CD4-positive, alpha-beta T cell treated with Interleukin-4 for 4 hours (primary cell): ENCODE data around the gene IFFO2.
"Not testable (repeated sequence)": the region's sequence is repeated elsewhere in the genome, so short reads cannot be mapped to it uniquely, and the experiment has no call there.

Experiments used
- DNase-seq: peaks from one replicate; pipeline ENCODE4 v3.0.0-alpha.2; 2020

The IFFO2 gene

DNA sequence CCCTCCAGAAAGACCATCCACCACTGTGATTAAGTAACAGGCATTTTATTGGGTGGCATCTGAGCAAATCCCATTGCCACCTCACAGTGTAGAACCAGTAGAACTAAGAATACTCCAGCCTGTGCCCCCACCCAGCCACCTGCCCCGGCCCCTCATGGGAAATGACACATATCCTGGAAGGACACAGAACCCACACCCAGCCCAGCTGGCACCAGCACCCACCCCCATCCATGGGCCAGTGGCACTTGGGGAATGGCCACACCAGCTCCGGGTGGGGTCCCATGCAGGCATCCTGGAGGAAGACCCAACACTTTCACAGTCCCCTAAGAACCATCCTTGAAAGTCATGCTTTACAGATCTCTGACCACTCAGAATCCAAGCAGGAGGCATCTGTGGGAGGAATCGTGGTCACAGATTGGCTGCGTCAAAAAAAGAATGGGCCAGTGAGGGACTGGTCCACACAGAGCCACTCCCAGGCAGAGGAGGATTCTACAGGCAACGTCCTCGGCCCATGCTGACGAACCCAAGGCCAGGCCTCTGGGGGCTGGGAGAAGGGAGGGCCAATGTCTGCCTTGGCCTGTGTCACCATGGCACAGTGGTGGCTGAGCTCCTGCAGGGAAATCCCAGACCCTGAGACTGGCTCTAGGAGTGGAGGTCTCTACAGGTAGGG is 84.9 kb downstream of the IFFO2 start:
- no peak for DNase-seq

DNA sequence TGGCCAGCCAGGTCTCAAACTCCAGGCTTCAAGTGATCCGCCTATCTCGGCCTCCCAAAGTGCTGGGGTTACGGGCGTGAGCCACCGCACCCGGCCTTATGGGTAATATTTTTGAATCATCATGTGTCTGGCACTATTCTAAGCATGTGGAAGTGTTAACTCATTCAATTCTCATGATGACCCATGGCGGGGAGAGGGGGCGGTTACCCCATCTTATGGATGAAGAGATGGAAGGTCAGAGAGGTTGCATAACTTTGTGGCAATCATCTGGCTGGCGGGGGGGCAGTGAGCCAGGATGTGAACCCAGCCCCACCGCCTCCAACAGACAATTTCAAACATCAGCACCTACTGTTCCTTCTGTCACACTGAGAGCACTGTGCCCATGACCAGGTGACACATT is 85.5 kb downstream of the IFFO2 start:
- DNase-seq = no peak

DNA sequence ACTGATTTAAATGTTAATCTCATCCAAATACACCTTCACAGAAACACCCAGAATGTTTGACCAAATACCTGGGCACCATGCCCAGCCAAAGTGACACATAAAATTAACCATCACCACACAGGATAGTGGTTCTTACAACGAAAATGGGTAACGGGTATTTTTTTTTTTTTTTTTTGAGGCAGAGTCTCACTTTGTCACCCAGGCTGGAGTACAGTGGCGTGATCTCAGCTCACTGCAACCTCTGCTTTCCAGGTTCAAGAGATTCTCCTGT is 85.9 kb downstream of the IFFO2 start:
- DNase-seq = not testable (repeated sequence)

- DNase-seq = no peak
These were observed 86.5 kb downstream of the IFFO2 start for GRCh38 chr1:18869847-18870594.

DNA sequence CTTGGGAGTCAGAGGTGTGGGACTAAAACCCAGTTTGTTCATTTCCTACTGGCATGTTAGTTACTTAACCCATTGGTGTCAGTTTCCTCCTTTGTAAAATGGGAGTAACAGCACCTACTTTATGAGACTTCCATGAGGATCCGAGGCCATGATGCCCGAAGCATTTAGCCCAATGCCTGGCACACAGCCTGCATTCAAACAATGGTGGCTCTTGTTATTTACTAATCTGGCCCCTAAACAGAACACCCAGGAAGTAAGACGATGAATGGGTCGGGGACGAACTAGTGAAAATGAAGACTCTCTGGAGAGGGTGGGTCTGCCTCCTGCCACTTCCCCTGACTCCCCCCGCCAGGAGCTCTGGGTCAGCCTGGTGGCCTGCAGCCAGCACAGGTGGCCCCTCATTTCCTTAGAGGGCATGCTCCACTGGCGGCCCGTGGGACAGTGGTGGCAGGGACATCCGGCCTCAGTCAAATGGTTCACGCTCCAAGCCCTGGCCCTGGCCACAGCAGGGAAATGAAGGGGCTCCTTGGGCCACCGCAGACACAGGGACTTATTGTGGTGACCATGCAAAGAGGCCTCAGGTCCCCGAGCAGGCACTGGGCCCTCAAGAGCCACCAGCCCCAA is 87.6 kb downstream of the IFFO2 start:
- DNase-seq = no peak

DNA sequence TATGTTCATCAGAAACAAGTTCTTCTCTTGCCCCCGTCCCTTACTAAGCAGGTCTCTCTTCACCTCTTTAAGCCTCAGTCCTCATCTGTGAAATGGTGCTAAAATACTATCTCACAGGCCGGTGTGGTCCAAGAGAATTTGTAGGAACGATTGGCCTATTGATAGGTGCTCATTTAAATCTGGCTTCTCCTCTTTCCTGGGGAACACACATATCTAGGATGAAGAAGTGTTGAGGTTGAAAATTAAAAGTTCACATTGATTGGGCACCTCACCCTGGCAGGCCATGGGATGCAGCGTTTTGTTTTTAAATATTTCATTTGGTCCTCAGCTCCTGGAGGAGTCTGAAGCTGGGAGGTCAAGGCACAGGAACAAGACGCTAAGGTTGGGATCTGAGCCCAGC is 88.1 kb downstream of the IFFO2 start:
- no peak for DNase-seq

- DNase-seq = no peak
These were observed 89.6 kb downstream of the IFFO2 start for GRCh38 chr1:18866846-18867245.

GRCh38 chr1:18866314-18866713 is 90.2 kb downstream of the IFFO2 start:
- no peak for DNase-seq

GRCh38 chr1:18865176-18865575 is 91.3 kb downstream of the IFFO2 start:
- DNase-seq = no peak

GRCh38 chr1:18861590-18861989 is 94.9 kb downstream of the IFFO2 start:
- no peak for DNase-seq

DNA sequence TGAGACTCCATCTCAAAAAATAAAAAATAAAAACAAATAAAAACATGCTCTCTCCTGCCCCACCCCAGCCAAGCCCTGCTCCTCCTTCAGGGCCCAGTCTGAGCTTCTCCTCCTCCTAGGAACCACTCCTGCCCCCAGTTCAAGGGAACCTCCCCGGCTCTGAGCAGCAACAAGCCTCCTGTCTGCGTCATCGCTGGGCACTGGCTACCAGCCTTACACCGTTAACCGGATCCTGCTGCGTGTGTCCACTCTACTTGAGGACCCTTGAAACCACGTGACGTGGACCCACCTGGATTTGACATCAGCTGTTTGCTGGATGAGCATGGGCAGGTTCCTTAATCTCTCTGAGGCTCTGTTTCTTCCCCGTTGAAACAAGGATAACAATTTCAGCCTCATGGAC is 95.4 kb downstream of the IFFO2 start:
- DNase-seq = no peak

- no peak for DNase-seq
These were observed 96.9 kb downstream of the IFFO2 start, which contains the start of gene TAS1R2 for GRCh38 chr1:18859560-18859959. TAS1R2 (minus strand) TSS chr1:18859660; CDS start chr1:18859660, 0 bp downstream.

GRCh38 chr1:18858070-18858688 is 98.3 kb downstream of the IFFO2 start:
- DNase-seq = no peak

- no peak for DNase-seq
These were observed 100.0 kb downstream of the IFFO2 start for GRCh38 chr1:18856435-18856834.

DNA sequence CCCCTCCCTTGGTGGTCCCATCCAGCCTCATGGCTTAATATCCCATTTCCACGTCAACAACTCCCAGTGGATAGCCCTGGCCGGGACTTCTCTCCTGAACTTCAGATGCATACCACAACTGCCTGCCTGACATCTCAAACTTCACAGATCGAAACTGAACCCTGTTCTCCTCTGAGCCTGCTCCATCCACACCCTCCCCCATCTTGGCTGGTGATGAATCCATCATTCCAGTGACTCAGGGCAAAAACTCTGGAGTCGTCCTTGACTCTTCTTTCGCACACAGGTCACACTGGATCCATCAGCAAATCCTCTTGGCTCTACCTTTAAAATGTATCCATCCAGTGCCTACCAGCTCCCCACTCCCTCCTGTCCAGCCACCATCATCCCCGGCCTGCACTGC is 100.9 kb downstream of the IFFO2 start:
- no peak for DNase-seq

- no peak for DNase-seq
These were observed 102.0 kb downstream of the IFFO2 start for GRCh38 chr1:18854331-18855025.
